HCT116 (cell line): ENCODE data around the gene GABBR2. TPM values are rescaled to one million over a fixed set of nuclear protein-coding genes. Genes with fewer than 3 reads are reported as not detected.

Source experiments
- ATAC-seq: fragments of 200-7000 bp; cut with Tn5 transposase; 2 replicates; pipeline ENCODE4 v1.9.1; 2020; ENCODE audit warnings: mild to moderate bottlenecking, moderate library complexity
- BruUV-seq: library from RNA; stranded (reverse); fragments of 400-500 nt; replicated peaks from 2 replicates; lab custom pipeline; 2021; lab: Mats Ljungman, UMichigan
- CTCF ChIA-PET: fragments of 300-600 bp; sonication (Branson Sonifier 250); formaldehyde crosslinking; loops from one replicate; lab custom pipeline; 2021; ENCODE audit warnings: antibody characterized with exemption; lab: Charles Lee
- POLR2A ChIA-PET: fragments of 300-600, 350-600 bp; sonication (Branson Sonifier 250); formaldehyde crosslinking; loops from one replicate; lab custom pipeline; 2021; ENCODE audit warnings: antibody characterized with exemption; lab: Charles Lee
- RAD21 ChIA-PET, 2 experiments: fragments of 300-600 bp; sonication (Branson Sonifier 250); formaldehyde crosslinking; loops; one replicate each; lab custom pipeline; 2023; ENCODE audit warnings: low total read pairs in 2 of 2; ENCODE audit not compliant: uncharacterized antibody in 2 of 2, unreplicated experiment in 2 of 2, low non-redundant PET in 1 of 2; lab: Charles Lee
- DNase-seq: peaks from one replicate; pipeline ENCODE4 v3.0.0-alpha.2; 2010; ENCODE audit warnings: low read depth, low spot score
- H2AFZ ChIP-seq: fragments of 200-600 bp; shearing (Covaris generic), sonication (generic); 2 replicates; pipeline ENCODE4 v1.6.1; 2017; ENCODE audit warnings: low read depth, mixed run types, mixed read lengths, antibody characterized with exemption, low read length; ENCODE audit not compliant: poor library complexity, severe bottlenecking
- H3K27ac ChIP-seq: 2 replicates; pipeline ENCODE4 v1.5.1; 2012; ENCODE audit warnings: low read depth, low read length
- H3K27me3 ChIP-seq: fragments of 200-600 bp; sonication (generic); 2 replicates; pipeline ENCODE4 v1.6.1; 2016; ENCODE audit warnings: mixed run types, low read length, mixed read lengths; ENCODE audit not compliant: insufficient read depth
- H3K36me3 ChIP-seq, 2 experiments: fragments of 200-500 bp in 1 of 2; fragments of 200-600 bp in 1 of 2; sonication (Bioruptor generic) in 1 of 2; sonication (generic) in 1 of 2; 2 replicates each; pipeline versions ENCODE4 v1.5.1 to v1.6.1; 2014 to 2016; ENCODE audit warnings: low read length in 2 of 2, inconsistent platforms in 1 of 2, mixed read lengths in 1 of 2, mixed run types in 1 of 2; ENCODE audit not compliant: insufficient read depth in 2 of 2, control insufficient read depth in 1 of 2
- H3K4me1 ChIP-seq, 2 experiments: fragments of 200-600 bp in 1 of 2; sonication (generic) in 1 of 2; 2 replicates each; pipeline versions ENCODE4 v1.5.1 to v1.6.1; 2012 to 2017; ENCODE audit warnings: low read length in 2 of 2, inconsistent platforms in 1 of 2, mild to moderate bottlenecking in 1 of 2, mixed read lengths in 1 of 2, mixed run types in 1 of 2, moderate library complexity in 1 of 2; ENCODE audit not compliant: insufficient read depth in 2 of 2, control insufficient read depth in 1 of 2
- H3K4me2 ChIP-seq: fragments of 200-600 bp; sonication (generic); 2 replicates; pipeline ENCODE4 v1.6.1; 2017; ENCODE audit warnings: mixed run types, low read length, mixed read lengths
- H3K4me3 ChIP-seq, 2 experiments: fragments of 200-600 bp in 1 of 2; sonication (generic) in 1 of 2; replicated peaks in 1 of 2; 2 replicates each; pipeline ENCODE4 v1.5.1; 2011 to 2016; ENCODE audit warnings: low read length in 2 of 2, control low read depth in 1 of 2, low read depth in 1 of 2, mild to moderate bottlenecking in 1 of 2, mixed read lengths in 1 of 2, mixed run types in 1 of 2
- H3K79me2 ChIP-seq: fragments of 200-600 bp; sonication (generic); 2 replicates; pipeline ENCODE4 v1.6.1; 2017; ENCODE audit warnings: mild to moderate bottlenecking, mixed run types, low read length, moderate library complexity, mixed read lengths; ENCODE audit not compliant: insufficient read depth
- H3K9ac ChIP-seq: fragments of 200-600 bp; sonication (generic); 2 replicates; pipeline ENCODE4 v1.6.1; 2016; ENCODE audit warnings: low read length, mixed read lengths
- H3K9me2 ChIP-seq: fragments of 200-600 bp; sonication (generic), shearing (Covaris generic); 2 replicates; pipeline ENCODE4 v1.6.1; 2017; ENCODE audit warnings: mixed run types, mild to moderate bottlenecking, moderate library complexity; ENCODE audit not compliant: insufficient read depth
- H3K9me3 ChIP-seq, 2 experiments: fragments of 200-500 bp in 1 of 2; fragments of 200-600 bp in 1 of 2; sonication (Bioruptor generic) in 1 of 2; sonication (generic) in 1 of 2; 2 replicates each; pipeline ENCODE4 v1.6.1; 2014 to 2017; ENCODE audit warnings: low read length in 2 of 2, mixed read lengths in 2 of 2, inconsistent platforms in 1 of 2, low read depth in 1 of 2, mild to moderate bottlenecking in 1 of 2, mixed run types in 1 of 2, moderate library complexity in 1 of 2; ENCODE audit not compliant: control insufficient read depth in 1 of 2, insufficient read depth in 1 of 2
- H4K20me1 ChIP-seq: fragments of 200-600 bp; sonication (generic), shearing (Covaris generic); 2 replicates; pipeline ENCODE4 v1.6.1; 2017; ENCODE audit warnings: mixed run types, mild to moderate bottlenecking, moderate library complexity; ENCODE audit not compliant: insufficient read depth
- FOSL1 ChIP-seq: IDR thresholded peaks from 2 replicates; pipeline ENCODE4 v1.6.1; 2012; ENCODE audit warnings: low read depth
- POLR2AphosphoS5 ChIP-seq: IDR thresholded peaks from 2 replicates; pipeline ENCODE4 v1.6.1; 2011; ENCODE audit warnings: mild to moderate bottlenecking, low read depth, low read length, moderate library complexity
- RAD21 ChIP-seq: IDR thresholded peaks from 2 replicates; pipeline ENCODE4 v1.6.1; 2012; ENCODE audit warnings: low read depth, mild to moderate bottlenecking
- TCF7L2 ChIP-seq: IDR thresholded peaks from 2 replicates; pipeline ENCODE4 v1.7.0; 2011; ENCODE audit warnings: borderline replicate concordance, inconsistent platforms; ENCODE audit not compliant: insufficient read depth, insufficient read length; ENCODE audit errors: extremely low read depth
- ZFX ChIP-seq: fragments of 450-650 bp; IDR thresholded peaks from 2 replicates; pipeline ENCODE4 v1.6.1; 2017
- intact Hi-C: fragments of 100-400 bp; cut with micrococcal nuclease; formaldehyde crosslinking; loops from 2 replicates; pipeline ENCODE4 v1.10.0; 2022
- total RNA-seq: library from RNA; stranded (reverse); gene quantifications from one replicate; pipeline ENCODE4 v1.2.1, GENCODE V29; 2021; ENCODE audit not compliant: unreplicated experiment
- TF ChIP-seq, protein P1 (sequence below): IDR thresholded peaks from 2 replicates; pipeline ENCODE4 v1.6.1; 2011; ENCODE audit warnings: mild to moderate bottlenecking, low read length, moderate library complexity; ENCODE audit not compliant: insufficient replicate concordance; ENCODE audit errors: extremely low read depth
- TF ChIP-seq, protein P2 (sequence below), 3 experiments: fragments of 200-600 bp in 1 of 3; sonication (generic) in 1 of 3; IDR thresholded peaks in 2 of 3; conservative IDR thresholded peaks in 1 of 3; 2 replicates each; pipeline ENCODE4 v1.5.1; 2012 to 2017; ENCODE audit warnings: low read depth in 2 of 3, low read length in 2 of 3, antibody characterized with exemption in 1 of 3, borderline replicate concordance in 1 of 3, control low read depth in 1 of 3, mild to moderate bottlenecking in 1 of 3, mixed read lengths in 1 of 3, mixed run types in 1 of 3, moderate library complexity in 1 of 3; ENCODE audit not compliant: insufficient read depth in 1 of 3

GABBR2 gene
- total RNA-seq, 1 experiment from 2014 or later = 0.15 TPM

DNA sequence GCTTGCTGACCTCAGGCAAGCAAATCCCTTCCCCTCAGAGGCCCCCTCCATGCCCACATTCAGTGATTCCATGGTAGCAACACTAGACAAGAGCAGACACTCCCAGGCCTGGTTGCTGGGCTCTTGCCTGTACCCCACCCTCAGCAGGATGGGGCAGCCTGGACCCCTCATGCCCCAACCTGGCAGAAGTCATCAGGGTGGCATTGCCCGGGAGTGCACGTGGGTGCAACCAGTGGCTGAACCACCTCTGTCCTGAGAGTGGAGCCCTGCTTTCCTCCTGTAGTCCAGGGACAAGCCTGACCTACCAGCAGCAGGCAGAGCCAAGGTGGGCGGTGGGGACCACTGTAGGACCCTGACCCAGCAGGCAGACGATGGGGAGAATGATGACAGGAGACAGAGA is 387.5 kb downstream of the GABBR2 start:
- POLR2A ChIA-PET = no interaction called here
- Histone ChIP-seq H3K9me2 (no peaks in the 10 kb centered on the region), H3K27me3 (no peaks in the 10 kb centered on the region), H3K9me3 (no peaks in the 10 kb centered on the region), H4K20me1 (no peaks in the 10 kb centered on the region), H3K4me1 (peaks cover 0 to 11% of the 10 kb centered on the region in 2 experiments; a peak in 1 of 4 replicates), H3K27ac (no peak overlapping the region), H3K9ac (no peak overlapping the region), H3K4me2 (no peak overlapping the region), H3K4me3 (no peak overlapping the region), H3K79me2 (no peaks in the 10 kb centered on the region), H3K36me3 (no peaks in the 10 kb centered on the region), H2AFZ (no peak overlapping the region)
- RAD21 ChIA-PET = no interaction called here
- no peak for DNase-seq
- no peak for TF ChIP-seq TCF7L2
- TF ChIP-seq, protein P1, sequence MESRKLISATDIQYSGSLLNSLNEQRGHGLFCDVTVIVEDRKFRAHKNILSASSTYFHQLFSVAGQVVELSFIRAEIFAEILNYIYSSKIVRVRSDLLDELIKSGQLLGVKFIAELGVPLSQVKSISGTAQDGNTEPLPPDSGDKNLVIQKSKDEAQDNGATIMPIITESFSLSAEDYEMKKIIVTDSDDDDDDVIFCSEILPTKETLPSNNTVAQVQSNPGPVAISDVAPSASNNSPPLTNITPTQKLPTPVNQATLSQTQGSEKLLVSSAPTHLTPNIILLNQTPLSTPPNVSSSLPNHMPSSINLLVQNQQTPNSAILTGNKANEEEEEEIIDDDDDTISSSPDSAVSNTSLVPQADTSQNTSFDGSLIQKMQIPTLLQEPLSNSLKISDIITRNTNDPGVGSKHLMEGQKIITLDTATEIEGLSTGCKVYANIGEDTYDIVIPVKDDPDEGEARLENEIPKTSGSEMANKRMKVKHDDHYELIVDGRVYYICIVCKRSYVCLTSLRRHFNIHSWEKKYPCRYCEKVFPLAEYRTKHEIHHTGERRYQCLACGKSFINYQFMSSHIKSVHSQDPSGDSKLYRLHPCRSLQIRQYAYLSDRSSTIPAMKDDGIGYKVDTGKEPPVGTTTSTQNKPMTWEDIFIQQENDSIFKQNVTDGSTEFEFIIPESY = no peak
- intact Hi-C loops = no loop called here
- no peak for ATAC-seq
- CTCF ChIA-PET = no interaction called here
- no TSS peak for BruUV-seq

- no peaks in the 10 kb centered on the region for H4K20me1 ChIP-seq
- H3K9ac ChIP-seq = no peak overlapping the region
- no peaks in the 10 kb centered on the region for H3K27me3 ChIP-seq
- DNase-seq = no peak
- intact Hi-C loops = loop anchor here (5.0 to 10.0 kb wide), 3 partner anchors 203 to 473 kb away; no protein-coding TSS in a partner anchor
- H3K36me3 ChIP-seq = no peaks in the 10 kb centered on the region
- H3K9me3 ChIP-seq = no peaks in the 10 kb centered on the region
- no peak for ATAC-seq
- H3K79me2 ChIP-seq = no peaks in the 10 kb centered on the region
- H3K4me1 ChIP-seq = peaks cover 0 to 4% of the 10 kb centered on the region in 2 experiments; a peak in 1 of 4 replicates
- H3K9me2 ChIP-seq = no peaks in the 10 kb centered on the region
- H3K4me3 ChIP-seq = no peak overlapping the region
- POLR2A ChIA-PET = no interaction called here
- RAD21 ChIA-PET = no interaction called here
- no peak overlapping the region for H3K27ac ChIP-seq
- CTCF ChIA-PET = interaction anchor here (5.5 kb wide), 1 partner anchor 457 kb away, joined by 36 read pairs; no protein-coding TSS in a partner anchor
- H2AFZ ChIP-seq = no peak overlapping the region
- no TSS peak for BruUV-seq
- H3K4me2 ChIP-seq = no peak overlapping the region
- TF ChIP-seq, protein P2, sequence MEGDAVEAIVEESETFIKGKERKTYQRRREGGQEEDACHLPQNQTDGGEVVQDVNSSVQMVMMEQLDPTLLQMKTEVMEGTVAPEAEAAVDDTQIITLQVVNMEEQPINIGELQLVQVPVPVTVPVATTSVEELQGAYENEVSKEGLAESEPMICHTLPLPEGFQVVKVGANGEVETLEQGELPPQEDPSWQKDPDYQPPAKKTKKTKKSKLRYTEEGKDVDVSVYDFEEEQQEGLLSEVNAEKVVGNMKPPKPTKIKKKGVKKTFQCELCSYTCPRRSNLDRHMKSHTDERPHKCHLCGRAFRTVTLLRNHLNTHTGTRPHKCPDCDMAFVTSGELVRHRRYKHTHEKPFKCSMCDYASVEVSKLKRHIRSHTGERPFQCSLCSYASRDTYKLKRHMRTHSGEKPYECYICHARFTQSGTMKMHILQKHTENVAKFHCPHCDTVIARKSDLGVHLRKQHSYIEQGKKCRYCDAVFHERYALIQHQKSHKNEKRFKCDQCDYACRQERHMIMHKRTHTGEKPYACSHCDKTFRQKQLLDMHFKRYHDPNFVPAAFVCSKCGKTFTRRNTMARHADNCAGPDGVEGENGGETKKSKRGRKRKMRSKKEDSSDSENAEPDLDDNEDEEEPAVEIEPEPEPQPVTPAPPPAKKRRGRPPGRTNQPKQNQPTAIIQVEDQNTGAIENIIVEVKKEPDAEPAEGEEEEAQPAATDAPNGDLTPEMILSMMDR (IDR thresholded peaks at IDR 0.05 in 2 of 3, conservative IDR thresholded peaks at IDR 0.05 in 1 of 3; ENCODE audit: borderline replicate concordance in 1 of 3, insufficient read depth in 1 of 3, low read depth in 2 of 3, low read length in 2 of 3) = no peak
- TF ChIP-seq POLR2AphosphoS5 (no peak), FOSL1 (no peak), RAD21 (no peak), ZFX (no peak)
- TF ChIP-seq, protein P1 = no peak
- TF ChIP-seq, all 23 proteins: peak for 0
Observed at GRCh38 chr9:98318834-98319478, 389.8 kb downstream of the GABBR2 start.
